ENCODE data around the gene EPHB2.

Gene EPHB2

DNA sequence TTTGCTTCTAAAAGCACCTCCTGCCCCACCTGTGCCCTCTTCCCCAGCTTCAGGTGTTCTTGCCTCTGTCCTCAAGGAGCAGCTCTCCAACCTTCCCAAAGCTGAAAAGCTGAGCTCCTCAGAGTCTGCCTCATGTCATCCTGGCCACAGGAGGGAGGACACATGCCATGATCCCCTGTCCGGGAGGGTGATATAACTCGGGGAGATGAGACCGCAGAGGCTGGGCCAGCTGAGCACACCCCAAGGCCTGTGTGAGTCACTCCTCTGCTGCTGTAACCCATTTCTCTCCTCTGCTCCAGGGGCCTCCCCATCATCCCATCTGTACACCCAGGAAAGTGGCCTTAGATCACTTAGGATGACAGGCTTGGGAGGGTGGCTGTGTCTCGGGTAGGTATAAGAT lies 49.8 kb downstream of the EPHB2 start:
- Histone ChIP-seq H3K9ac (ENCODE audit: low read depth, low read length, poor library complexity, severe bottlenecking) (no peak overlapping the region), H4K20me1 (ENCODE audit: insufficient read depth, low read length, poor library complexity, severe bottlenecking) (no peaks in the 10 kb centered on the region), H3K79me2 (ENCODE audit: insufficient read depth, low read length) (no peaks in the 10 kb centered on the region), H3F3A (ENCODE audit: low read depth) (no peaks in the 10 kb centered on the region), H3K9me3 (ENCODE audit: insufficient read depth, low read depth, low read length) (no peaks in the 10 kb centered on the region), H3K36me3 (ENCODE audit: insufficient read depth, low read length) (no peaks in the 10 kb centered on the region), H3K4me2 (ENCODE audit: low read depth, low read length, poor library complexity, severe bottlenecking) (no peak overlapping the region), H3K4me1 (ENCODE audit: insufficient read depth, low read length, poor library complexity, severe bottlenecking) (no peaks in the 10 kb centered on the region), H3K27me3 (ENCODE audit: insufficient read depth, low read length, poor library complexity, severe bottlenecking) (no peaks in the 10 kb centered on the region), H3K9me2 (replicated peaks; ENCODE audit: low read depth, low read length) (no peaks in the 10 kb centered on the region), H2AFZ (ENCODE audit: low read length) (no peak overlapping the region), H3K4me3 (ENCODE audit: low read length, poor library complexity, severe bottlenecking) (no peak overlapping the region)
- TF ChIP-seq, protein P1, sequence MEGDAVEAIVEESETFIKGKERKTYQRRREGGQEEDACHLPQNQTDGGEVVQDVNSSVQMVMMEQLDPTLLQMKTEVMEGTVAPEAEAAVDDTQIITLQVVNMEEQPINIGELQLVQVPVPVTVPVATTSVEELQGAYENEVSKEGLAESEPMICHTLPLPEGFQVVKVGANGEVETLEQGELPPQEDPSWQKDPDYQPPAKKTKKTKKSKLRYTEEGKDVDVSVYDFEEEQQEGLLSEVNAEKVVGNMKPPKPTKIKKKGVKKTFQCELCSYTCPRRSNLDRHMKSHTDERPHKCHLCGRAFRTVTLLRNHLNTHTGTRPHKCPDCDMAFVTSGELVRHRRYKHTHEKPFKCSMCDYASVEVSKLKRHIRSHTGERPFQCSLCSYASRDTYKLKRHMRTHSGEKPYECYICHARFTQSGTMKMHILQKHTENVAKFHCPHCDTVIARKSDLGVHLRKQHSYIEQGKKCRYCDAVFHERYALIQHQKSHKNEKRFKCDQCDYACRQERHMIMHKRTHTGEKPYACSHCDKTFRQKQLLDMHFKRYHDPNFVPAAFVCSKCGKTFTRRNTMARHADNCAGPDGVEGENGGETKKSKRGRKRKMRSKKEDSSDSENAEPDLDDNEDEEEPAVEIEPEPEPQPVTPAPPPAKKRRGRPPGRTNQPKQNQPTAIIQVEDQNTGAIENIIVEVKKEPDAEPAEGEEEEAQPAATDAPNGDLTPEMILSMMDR (conservative IDR thresholded peaks at IDR 0.05; ENCODE audit: low read length), result no peak
- no peak for TF ChIP-seq EZH2phosphoT487 (IDR thresholded peaks at IDR 0.05; ENCODE audit: borderline replicate concordance)

DNA sequence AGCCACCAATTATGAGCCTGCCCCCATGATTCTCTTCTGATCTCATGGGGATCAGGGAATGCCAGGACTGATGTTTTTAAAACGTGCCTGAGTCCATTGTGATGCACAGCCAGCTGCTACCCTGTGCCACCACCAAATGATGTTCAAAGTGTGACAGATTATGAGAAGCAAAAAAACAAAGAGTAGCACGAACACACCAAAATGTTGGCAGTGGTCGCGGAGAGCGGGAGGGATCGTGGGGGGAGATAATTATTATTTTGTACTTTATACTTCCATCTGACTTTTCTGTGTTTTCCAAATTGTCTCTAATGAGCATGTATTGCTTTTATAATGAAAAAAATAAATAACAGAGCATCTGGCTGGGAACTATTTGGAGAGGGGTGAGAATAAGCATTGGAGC lies 50.5 kb downstream of the EPHB2 start:
- H3K9ac ChIP-seq (ENCODE audit: low read depth, low read length, poor library complexity, severe bottlenecking), result no peak overlapping the region
- no peaks in the 10 kb centered on the region for H3K4me1 ChIP-seq (ENCODE audit: insufficient read depth, low read length, poor library complexity, severe bottlenecking)
- no peak overlapping the region for H2AFZ ChIP-seq (ENCODE audit: low read length)
- TF ChIP-seq, protein P1 (conservative IDR thresholded peaks at IDR 0.05; ENCODE audit: low read length), result no peak
- no peak for TF ChIP-seq EZH2phosphoT487 (IDR thresholded peaks at IDR 0.05; ENCODE audit: borderline replicate concordance)
- H3K4me3 ChIP-seq (ENCODE audit: low read length, poor library complexity, severe bottlenecking), result no peak overlapping the region
- H3K4me2 ChIP-seq (ENCODE audit: low read depth, low read length, poor library complexity, severe bottlenecking), result no peak overlapping the region
- H3K36me3 ChIP-seq (ENCODE audit: insufficient read depth, low read length), result no peaks in the 10 kb centered on the region
- no peaks in the 10 kb centered on the region for H3K27me3 ChIP-seq (ENCODE audit: insufficient read depth, low read length, poor library complexity, severe bottlenecking)
- no peaks in the 10 kb centered on the region for H4K20me1 ChIP-seq (ENCODE audit: insufficient read depth, low read length, poor library complexity, severe bottlenecking)
- no peaks in the 10 kb centered on the region for H3F3A ChIP-seq (ENCODE audit: low read depth)
- H3K9me3 ChIP-seq (ENCODE audit: insufficient read depth, low read depth, low read length), result no peaks in the 10 kb centered on the region
- no peaks in the 10 kb centered on the region for H3K79me2 ChIP-seq (ENCODE audit: insufficient read depth, low read length)
- H3K9me2 ChIP-seq (replicated peaks; ENCODE audit: low read depth, low read length), result no peaks in the 10 kb centered on the region

- no peak overlapping the region for H2AFZ ChIP-seq (ENCODE audit: low read length)
- no peak overlapping the region for H3K9ac ChIP-seq (ENCODE audit: low read depth, low read length, poor library complexity, severe bottlenecking)
- no peaks in the 10 kb centered on the region for H3F3A ChIP-seq (ENCODE audit: low read depth)
- no peaks in the 10 kb centered on the region for H3K79me2 ChIP-seq (ENCODE audit: insufficient read depth, low read length)
- H3K4me1 ChIP-seq (ENCODE audit: insufficient read depth, low read length, poor library complexity, severe bottlenecking), result no peaks in the 10 kb centered on the region
- H3K4me3 ChIP-seq (ENCODE audit: low read length, poor library complexity, severe bottlenecking), result no peak overlapping the region
- TF ChIP-seq, protein P1 (conservative IDR thresholded peaks at IDR 0.05; ENCODE audit: low read length), result no peak
- no peak for TF ChIP-seq EZH2phosphoT487 (IDR thresholded peaks at IDR 0.05; ENCODE audit: borderline replicate concordance)
- H3K36me3 ChIP-seq (ENCODE audit: insufficient read depth, low read length), result no peaks in the 10 kb centered on the region
- H3K9me3 ChIP-seq (ENCODE audit: insufficient read depth, low read depth, low read length), result no peaks in the 10 kb centered on the region
- no peaks in the 10 kb centered on the region for H3K27me3 ChIP-seq (ENCODE audit: insufficient read depth, low read length, poor library complexity, severe bottlenecking)
- no peak overlapping the region for H3K4me2 ChIP-seq (ENCODE audit: low read depth, low read length, poor library complexity, severe bottlenecking)
- no peaks in the 10 kb centered on the region for H4K20me1 ChIP-seq (ENCODE audit: insufficient read depth, low read length, poor library complexity, severe bottlenecking)
- no peaks in the 10 kb centered on the region for H3K9me2 ChIP-seq (replicated peaks; ENCODE audit: low read depth, low read length)
Measured at GRCh38 chr1:22761821-22762220, 51.2 kb downstream of the EPHB2 start.

Measured in Loucy (cell line).